IMR-90 (cell line): ENCODE results near the gene ATP6V1G1. TPM values are rescaled to one million over a fixed set of nuclear protein-coding genes. Genes with fewer than 3 reads are reported as not detected.

Experiments
- ATAC-seq: fragments of 200-7000 bp; cut with Tn5 transposase; 2 replicates; pipeline ENCODE4 v1.9.1; 2020; ENCODE audit warnings: low read depth, mild to moderate bottlenecking, moderate library complexity
- BruUV-seq: library from RNA; stranded (reverse); fragments of 400-500 nt; replicated peaks from 2 replicates; lab custom pipeline; 2021; lab: Mats Ljungman, UMichigan
- CTCF ChIA-PET: fragments of 300-600 bp; formaldehyde crosslinking; extraction: SDS; loops from one replicate; lab custom pipeline; 2021; ENCODE audit warnings: antibody characterized with exemption; lab: Yijun Ruan, JAX
- POLR2A ChIA-PET: fragments of 300-600 bp; sonication (Branson Sonifier 250); formaldehyde crosslinking; loops from one replicate; lab custom pipeline; 2022; ENCODE audit warnings: antibody characterized with exemption; ENCODE audit not compliant: unreplicated experiment; lab: Charles Lee
- DNase-seq: peaks from one replicate; pipeline ENCODE4 v3.0.0; 2013
- H2AFZ ChIP-seq: replicated peaks from 2 replicates; pipeline ENCODE3; 2013; ENCODE audit warnings: low read length, mild to moderate bottlenecking; ENCODE audit not compliant: poor library complexity
- H2AK5ac ChIP-seq: 2 replicates; pipeline ENCODE4 v1.6.1; 2013; ENCODE audit warnings: low read depth, low read length, inconsistent platforms
- H2AK9ac ChIP-seq: replicated peaks from 2 replicates; pipeline ENCODE3; 2013; ENCODE audit warnings: mild to moderate bottlenecking, low read depth, low read length, moderate library complexity; ENCODE audit not compliant: poor library complexity
- H2BK120ac ChIP-seq: 2 replicates; pipeline ENCODE4 v1.6.1; 2013; ENCODE audit warnings: low read depth, low read length, inconsistent platforms
- H2BK15ac ChIP-seq: 3 replicates; pipeline ENCODE4 v1.6.1; 2013; ENCODE audit warnings: low read depth, low read length, inconsistent platforms
- H2BK20ac ChIP-seq: 2 replicates; pipeline ENCODE4 v1.6.1; 2013; ENCODE audit warnings: low read depth, mild to moderate bottlenecking, inconsistent platforms, low read length, moderate library complexity
- H2BK5ac ChIP-seq: 2 replicates; pipeline ENCODE4 v1.6.1; 2013; ENCODE audit warnings: mild to moderate bottlenecking, low read depth, low read length, inconsistent platforms; ENCODE audit not compliant: poor library complexity, severe bottlenecking
- H3K14ac ChIP-seq: replicated peaks from 2 replicates; pipeline ENCODE4 v1.6.1; 2013; ENCODE audit warnings: low read depth, low read length, inconsistent platforms
- H3K18ac ChIP-seq: 2 replicates; pipeline ENCODE4 v1.6.1; 2013; ENCODE audit warnings: low read depth, low read length, control low read depth
- H3K23ac ChIP-seq: 2 replicates; pipeline ENCODE4 v1.6.1; 2013; ENCODE audit warnings: low read depth, low read length, inconsistent platforms
- H3K27ac ChIP-seq: 2 replicates; pipeline ENCODE4 v1.5.1; 2013; ENCODE audit warnings: mild to moderate bottlenecking, control low read depth, low read length; ENCODE audit not compliant: insufficient read depth
- H3K27me3 ChIP-seq: 2 replicates; pipeline ENCODE4 v1.6.1; 2013; ENCODE audit warnings: low read length; ENCODE audit not compliant: control insufficient read depth, insufficient read depth
- H3K36me3 ChIP-seq: 2 replicates; pipeline ENCODE4 v1.6.1; 2013; ENCODE audit warnings: low read length, mixed read lengths; ENCODE audit not compliant: control insufficient read depth, insufficient read depth
- H3K4ac ChIP-seq: 2 replicates; pipeline ENCODE4 v1.6.1; 2013; ENCODE audit warnings: low read depth, low read length, inconsistent platforms
- H3K4me1 ChIP-seq: 2 replicates; pipeline ENCODE4 v1.6.1; 2013; ENCODE audit warnings: low read length, mixed read lengths; ENCODE audit not compliant: control insufficient read depth, insufficient read depth
- H3K4me2 ChIP-seq: 2 replicates; pipeline ENCODE4 v1.6.1; 2013; ENCODE audit warnings: low read depth, mild to moderate bottlenecking, control low read depth, low read length, moderate library complexity
- H3K4me3 ChIP-seq: 2 replicates; pipeline ENCODE4 v1.5.1; 2013; ENCODE audit warnings: low read depth, mild to moderate bottlenecking, control low read depth, low read length, moderate library complexity; ENCODE audit not compliant: insufficient read depth
- H3K56ac ChIP-seq: 2 replicates; pipeline ENCODE4 v1.6.1; 2013; ENCODE audit warnings: low read length, inconsistent platforms; ENCODE audit not compliant: insufficient read depth; ENCODE audit errors: extremely low read depth
- H3K79me1 ChIP-seq, 2 experiments: 2 replicates each; pipeline ENCODE4 v1.6.1; 2013; ENCODE audit warnings: low read length in 2 of 2, inconsistent platforms in 1 of 2, low read depth in 1 of 2
- H3K9ac ChIP-seq: 2 replicates; pipeline ENCODE4 v1.6.1; 2013; ENCODE audit warnings: low read depth, low read length, control low read depth
- H3K9me1 ChIP-seq: 2 replicates; pipeline ENCODE4 v1.6.1; 2013; ENCODE audit warnings: low read length, inconsistent platforms; ENCODE audit not compliant: insufficient read depth
- H3K9me3 ChIP-seq: 2 replicates; pipeline ENCODE4 v1.6.1; 2013; ENCODE audit warnings: low read length; ENCODE audit not compliant: control insufficient read depth, insufficient read depth
- H4K20me1 ChIP-seq: 2 replicates; pipeline ENCODE4 v1.6.1; 2013; ENCODE audit warnings: low read length, inconsistent platforms; ENCODE audit not compliant: insufficient read depth
- H4K5ac ChIP-seq: 2 replicates; pipeline ENCODE4 v1.6.1; 2013; ENCODE audit warnings: mild to moderate bottlenecking, low read depth, low read length, control low read depth
- H4K8ac ChIP-seq, 2 experiments: 2 replicates each; pipeline ENCODE4 v1.6.1; 2013; ENCODE audit warnings: low read depth in 2 of 2, low read length in 2 of 2, control low read depth in 1 of 2, inconsistent platforms in 1 of 2
- H4K91ac ChIP-seq: 2 replicates; pipeline ENCODE4 v1.6.1; 2013; ENCODE audit warnings: low read depth, low read length, inconsistent platforms; ENCODE audit not compliant: insufficient read depth
- BHLHE40 ChIP-seq: fragments of 150-350 bp; IDR thresholded peaks from 2 replicates; pipeline ENCODE4 v1.6.1; 2016; ENCODE audit warnings: mild to moderate bottlenecking, low read depth, low read length
- CEBPB ChIP-seq: IDR thresholded peaks from 2 replicates; pipeline ENCODE4 v1.6.1; 2012; ENCODE audit warnings: low read depth, low read length, improper control_type of control experiment
- CHD1 ChIP-seq: IDR thresholded peaks from 2 replicates; pipeline ENCODE4 v1.6.1; 2012; ENCODE audit warnings: low read depth, low read length, improper control_type of control experiment
- CTCF ChIP-seq: conservative IDR thresholded peaks from 2 replicates; pipeline ENCODE4 v1.5.1; 2012; ENCODE audit warnings: mild to moderate bottlenecking, low read depth, low read length, improper control_type of control experiment
- ELK1 ChIP-seq: fragments of 150-350 bp; IDR thresholded peaks from 2 replicates; pipeline ENCODE4 v1.6.1; 2016; ENCODE audit warnings: low read depth, mild to moderate bottlenecking, low read length, moderate library complexity, borderline replicate concordance
- FOS ChIP-seq: fragments of 150-350 bp; IDR thresholded peaks from 2 replicates; pipeline ENCODE4 v1.6.1; 2016; ENCODE audit warnings: low read depth, low read length
- MAFK ChIP-seq: IDR thresholded peaks from 2 replicates; pipeline ENCODE4 v1.6.1; 2012; ENCODE audit warnings: low read depth, low read length, improper control_type of control experiment
- MAZ ChIP-seq: IDR thresholded peaks from 2 replicates; pipeline ENCODE4 v1.6.1; 2012; ENCODE audit warnings: low read depth, mild to moderate bottlenecking, low read length, improper control_type of control experiment, moderate library complexity, borderline replicate concordance
- MXI1 ChIP-seq: IDR thresholded peaks from 2 replicates; pipeline ENCODE4 v1.6.1; 2012; ENCODE audit warnings: low read depth, mild to moderate bottlenecking, low read length, moderate library complexity, borderline replicate concordance
- NFE2L2 ChIP-seq: fragments of 150-350 bp; IDR thresholded peaks from 2 replicates; pipeline ENCODE4 v1.6.1; 2016; ENCODE audit warnings: low read depth, mild to moderate bottlenecking, low read length
- POLR2A ChIP-seq: IDR thresholded peaks from 2 replicates; pipeline ENCODE4 v1.6.1; 2012; ENCODE audit warnings: mild to moderate bottlenecking, low read depth, low read length
- RAD21 ChIP-seq: IDR thresholded peaks from 2 replicates; pipeline ENCODE4 v1.6.1; 2012; ENCODE audit warnings: low read length, improper control_type of control experiment
- RCOR1 ChIP-seq: IDR thresholded peaks from 2 replicates; pipeline ENCODE4 v1.6.1; 2012; ENCODE audit warnings: mild to moderate bottlenecking, low read length, improper control_type of control experiment; ENCODE audit not compliant: insufficient replicate concordance
- RFX5 ChIP-seq: IDR thresholded peaks from 2 replicates; pipeline ENCODE4 v1.8.0; 2012; ENCODE audit warnings: low read depth, mild to moderate bottlenecking, low read length, moderate library complexity
- SMC3 ChIP-seq: fragments of 150-350 bp; IDR thresholded peaks from 2 replicates; pipeline ENCODE4 v1.6.1; 2016; ENCODE audit warnings: low read depth, mild to moderate bottlenecking, antibody characterized with exemption, low read length, moderate library complexity
- USF2 ChIP-seq: fragments of 150-350 bp; IDR thresholded peaks from 2 replicates; pipeline ENCODE4 v1.6.1; 2017; ENCODE audit warnings: mild to moderate bottlenecking, antibody characterized with exemption, low read length, low read depth
- WGBS, 2 experiments: methylation state at CpG; one replicate each; pipeline versions ENCODE4 v1.1.5 to v1.1.7; 2013; ENCODE audit warnings: missing lambda C conversion rate in 2 of 2; ENCODE audit not compliant: insufficient read length in 1 of 2; ENCODE audit errors: extremely low coverage in 2 of 2; 5-methylcytosine and 5-hydroxymethylcytosine counted together
- dilution Hi-C: fragments of 300-500 bp; cut with HindIII; formaldehyde crosslinking; loops from one replicate; pipeline ENCODE4 v1.14.3; 2018; ENCODE audit warnings: low sequenced_read_pairs; ENCODE audit not compliant: unreplicated experiment
- in situ Hi-C: fragments of 300-500 bp; cut with MboI; formaldehyde crosslinking; loops from 3 replicates; pipeline ENCODE4 v1.14.3; 2019; ENCODE audit warnings: low sequenced_read_pairs, inconsistent platforms, mixed read lengths
- intact Hi-C: fragments of 100-400 bp; cut with micrococcal nuclease; formaldehyde crosslinking; loops from 2 replicates; pipeline ENCODE4 v1.10.0; 2022
- polyA plus RNA-seq, 3 experiments: library from polyadenylated mRNA; depleted of rRNA; stranded (reverse); fragments of >200 nt; gene quantifications; 2 replicates each; pipeline ENCODE4 v1.2.3, GENCODE V29; 2012; ENCODE audit warnings: low replicate concordance in 1 of 3
- total RNA-seq: library from RNA; depleted of rRNA; stranded (reverse); fragments of >200 nt; gene quantifications from 2 replicates; pipeline ENCODE4 v1.2.3, GENCODE V29; 2012

ATP6V1G1 gene
- total and polyA plus RNA-seq, 2 of the 4 experiments (the other 2 are of a cell fraction) = 52.0 to 70.9 TPM

- Histone ChIP-seq H3K9ac (no peak overlapping the region), H4K91ac (no peak overlapping the region), H2BK120ac (no peak overlapping the region), H4K8ac (no peak overlapping the region), H2AK5ac (no peak overlapping the region), H3K27ac (no peak overlapping the region), H3K14ac (no peak overlapping the region), H3K4me2 (no peak overlapping the region), H3K23ac (no peak overlapping the region), H2BK5ac (no peak overlapping the region), H3K4me1 (peaks cover 2% of the 10 kb centered on the region; the same call in 1 of the 2 replicates), H3K4me3 (no peak overlapping the region), H3K4ac (no peak overlapping the region), H2BK15ac (no peak overlapping the region), H4K5ac (no peak overlapping the region), H3K27me3 (peaks cover 5% of the 10 kb centered on the region), H2AK9ac (no peak overlapping the region), H2BK20ac (no peak overlapping the region), H3K9me3 (no peaks in the 10 kb centered on the region), H3K36me3 (no peaks in the 10 kb centered on the region), H3K9me1 (no peaks in the 10 kb centered on the region), H3K18ac (no peak overlapping the region), H3K79me1 (no peaks in the 10 kb centered on the region), H2AFZ (no peak overlapping the region), H4K20me1 (no peaks in the 10 kb centered on the region), H3K56ac (no peak overlapping the region)
- POLR2A ChIA-PET = no interaction called here
- BruUV-seq = no TSS peak
- intact Hi-C loops = no loop called here
- ATAC-seq (no peak), DNase-seq (no peak)
- CTCF ChIA-PET = interaction anchor here (1.1 kb wide), 1 partner anchor 70 kb away, joined by 4 read pairs; no protein-coding TSS in a partner anchor
- in situ Hi-C loops = no loop called here
- TF ChIP-seq RAD21 (no peak), FOS (no peak), ELK1 (no peak), RFX5 (no peak), NFE2L2 (no peak), SMC3 (no peak), RCOR1 (no peak), CTCF (no peak), MXI1 (no peak), POLR2A (no peak), USF2 (no peak), CHD1 (no peak), BHLHE40 (no peak), MAZ (no peak), CEBPB (no peak), MAFK (no peak)
- WGBS, 2 experiments = no CpG with 5 or more reads among the region's 6 CpGs
- dilution Hi-C loops = no loop called here
Measured at GRCh38 chr9:114572199-114572598, 15.4 kb upstream of the ATP6V1G1 start.
